Ovary (tissue), 3 donors: ENCODE data around the gene NOS3.

Source experiments
- POLR2A ChIP-seq: fragments of 450-650 bp; IDR thresholded peaks from one replicate; pipeline ENCODE4 v1.6.1; 2017; ENCODE audit warnings: antibody characterized with exemption, mild to moderate bottlenecking, moderate library complexity
- TF ChIP-seq, protein P1 (sequence below), 3 donors: fragments of 450-650 bp in 2 of 3; fragments of 200-600 bp in 1 of 3; IDR thresholded peaks; one replicate each; pipeline versions ENCODE4 v1.5.1 to v1.8.0; 2016 to 2022; ENCODE audit warnings: antibody characterized with exemption in 3 of 3, mild to moderate bottlenecking in 1 of 3
- donor health status: DM: no; HTN: no; CAD: no.

DNA sequence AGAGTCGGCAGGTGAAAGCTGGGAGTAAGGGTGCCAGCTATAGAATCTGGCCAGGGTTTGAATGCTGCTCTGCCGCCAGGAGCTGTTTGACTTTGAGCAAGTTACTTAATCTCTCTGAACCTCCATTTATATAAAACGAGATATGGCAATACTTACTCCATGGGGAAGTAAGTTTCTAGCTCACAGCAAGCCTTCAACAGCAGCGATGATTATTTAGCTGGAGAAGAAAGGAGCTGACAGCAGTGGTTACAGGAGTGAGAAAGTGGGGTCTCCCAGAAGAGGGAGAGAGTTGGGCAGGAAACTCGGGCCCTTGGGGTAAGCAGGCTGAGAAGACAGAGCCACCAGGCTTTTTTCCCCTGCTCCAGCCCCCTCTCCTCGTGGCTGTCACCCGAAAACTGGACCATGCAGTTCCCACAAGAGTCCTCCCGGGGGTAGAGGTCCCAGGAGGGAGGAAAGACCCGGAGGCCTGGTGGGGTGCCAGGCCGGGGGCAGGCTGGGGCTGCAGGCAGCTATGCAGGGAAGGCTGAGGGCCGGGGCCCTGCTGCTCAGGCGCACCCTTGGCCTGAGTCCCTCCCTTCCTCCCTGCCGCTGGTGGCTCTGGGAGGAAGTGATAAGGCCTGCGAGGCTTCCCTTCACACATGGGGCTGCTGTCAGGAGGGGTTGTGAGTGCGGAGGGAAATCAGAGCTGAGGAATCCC, 3.5 kb downstream of the NOS3 start:
- TF ChIP-seq, protein P1, sequence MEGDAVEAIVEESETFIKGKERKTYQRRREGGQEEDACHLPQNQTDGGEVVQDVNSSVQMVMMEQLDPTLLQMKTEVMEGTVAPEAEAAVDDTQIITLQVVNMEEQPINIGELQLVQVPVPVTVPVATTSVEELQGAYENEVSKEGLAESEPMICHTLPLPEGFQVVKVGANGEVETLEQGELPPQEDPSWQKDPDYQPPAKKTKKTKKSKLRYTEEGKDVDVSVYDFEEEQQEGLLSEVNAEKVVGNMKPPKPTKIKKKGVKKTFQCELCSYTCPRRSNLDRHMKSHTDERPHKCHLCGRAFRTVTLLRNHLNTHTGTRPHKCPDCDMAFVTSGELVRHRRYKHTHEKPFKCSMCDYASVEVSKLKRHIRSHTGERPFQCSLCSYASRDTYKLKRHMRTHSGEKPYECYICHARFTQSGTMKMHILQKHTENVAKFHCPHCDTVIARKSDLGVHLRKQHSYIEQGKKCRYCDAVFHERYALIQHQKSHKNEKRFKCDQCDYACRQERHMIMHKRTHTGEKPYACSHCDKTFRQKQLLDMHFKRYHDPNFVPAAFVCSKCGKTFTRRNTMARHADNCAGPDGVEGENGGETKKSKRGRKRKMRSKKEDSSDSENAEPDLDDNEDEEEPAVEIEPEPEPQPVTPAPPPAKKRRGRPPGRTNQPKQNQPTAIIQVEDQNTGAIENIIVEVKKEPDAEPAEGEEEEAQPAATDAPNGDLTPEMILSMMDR (IDR thresholded peaks at IDR 0.05): no peak
- no peak for TF ChIP-seq POLR2A
